C1 segment of cervical spinal cord (tissue), 14 donors: ENCODE results near the gene SLC16A2.
"Not testable (repeated sequence)": the region's sequence is repeated elsewhere in the genome, so short reads cannot be mapped to it uniquely, and the experiment has no call there.

Experiments
- DNase-seq, 14 donors: peaks; one replicate each; lab custom pipeline; 2025; lab: John Stamatoyannopoulos, UW

Gene SLC16A2

GRCh38 chrX:74445099-74445498, 23.8 kb downstream of the SLC16A2 start:
- no peak for DNase-seq

GRCh38 chrX:74446876-74447275, 25.6 kb downstream of the SLC16A2 start:
- DNase-seq: no peak

- no peak for DNase-seq
These were observed 27.4 kb downstream of the SLC16A2 start for GRCh38 chrX:74448669-74449068.

DNA sequence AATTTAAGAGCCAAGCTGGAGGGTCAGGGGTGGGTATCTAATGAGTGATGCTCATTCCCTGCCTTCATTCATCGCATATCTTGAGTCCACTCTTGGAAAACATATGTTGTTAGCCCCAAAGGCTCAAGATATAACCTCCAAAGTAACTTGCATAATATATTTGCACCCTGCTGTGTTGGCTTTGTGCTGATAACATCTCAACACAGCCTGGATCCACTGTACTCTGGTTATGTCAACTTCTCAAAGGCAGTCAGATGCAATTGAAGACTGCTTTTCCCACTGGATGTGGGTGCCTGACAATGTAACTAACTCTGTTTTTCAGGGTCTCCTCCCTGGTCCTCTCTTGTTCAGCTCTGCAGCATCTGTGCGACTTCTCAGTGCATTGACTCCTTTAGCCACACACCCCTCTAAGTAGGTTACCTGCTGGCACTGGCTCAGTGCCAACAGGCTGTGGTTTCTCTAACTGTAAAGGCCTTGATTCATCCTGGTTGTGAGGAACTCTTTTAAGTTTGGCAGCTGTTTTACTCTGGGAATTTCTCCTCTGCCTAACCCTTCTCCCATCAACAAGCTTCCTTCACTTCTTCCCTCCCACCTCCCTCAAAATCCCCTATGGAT, 28.1 kb downstream of the SLC16A2 start:
- no peak for DNase-seq

DNA sequence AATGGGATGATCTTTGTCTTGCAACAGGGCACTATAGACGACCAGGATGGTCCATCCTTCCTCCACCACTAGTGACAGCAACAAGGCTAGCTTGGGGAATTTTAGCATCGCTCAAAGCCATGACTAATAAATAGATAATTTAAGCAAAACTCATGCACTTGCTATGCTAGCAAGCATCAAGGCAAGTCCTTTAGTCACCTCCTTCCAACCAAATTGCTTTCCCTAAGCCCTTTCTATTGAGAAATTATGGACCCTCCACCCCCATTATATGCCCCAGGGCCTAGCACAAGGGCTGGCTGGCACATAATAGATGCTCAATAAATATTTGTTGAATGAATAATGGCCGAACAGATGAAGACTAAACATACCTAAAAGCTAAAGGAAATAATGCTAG, 28.6 kb downstream of the SLC16A2 start:
- DNase-seq: no peak

- DNase-seq: no peak
These were observed 29.6 kb downstream of the SLC16A2 start for GRCh38 chrX:74450803-74451449.

DNA sequence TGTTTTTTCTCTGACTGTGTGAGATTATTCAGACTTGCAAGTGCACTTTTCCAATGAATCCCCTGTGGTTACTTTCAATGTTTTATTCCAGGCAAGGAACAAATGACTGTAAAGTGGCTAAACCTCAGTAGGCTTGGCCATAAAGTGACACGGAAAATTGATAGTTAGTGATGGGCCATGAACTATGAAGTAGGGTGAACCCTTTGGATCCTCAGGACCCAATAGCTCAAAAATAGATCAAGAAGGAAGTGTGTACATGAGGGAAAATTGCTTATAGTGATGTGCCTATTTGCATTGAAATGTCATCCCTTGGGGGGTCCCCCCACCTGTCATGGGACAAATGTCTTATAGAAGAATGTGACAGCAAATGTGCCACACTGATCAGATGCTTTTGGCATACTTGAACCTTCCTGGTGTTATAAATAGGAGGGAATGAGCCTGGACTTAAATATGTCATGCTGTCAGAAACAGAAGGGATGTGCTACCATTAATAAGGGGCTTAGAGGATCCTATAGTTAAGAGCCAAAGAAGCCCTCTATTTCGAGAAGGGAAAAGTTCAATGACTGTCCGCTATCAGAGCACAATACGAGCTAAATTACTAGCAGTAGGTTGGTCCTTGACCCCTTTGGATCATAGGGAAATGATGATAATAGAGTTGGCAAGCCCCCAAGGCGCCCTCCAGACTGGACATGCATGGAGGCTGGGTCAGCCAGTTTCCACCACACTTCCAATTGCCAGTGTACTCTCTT, 30.3 kb downstream of the SLC16A2 start:
- no peak for DNase-seq

DNA sequence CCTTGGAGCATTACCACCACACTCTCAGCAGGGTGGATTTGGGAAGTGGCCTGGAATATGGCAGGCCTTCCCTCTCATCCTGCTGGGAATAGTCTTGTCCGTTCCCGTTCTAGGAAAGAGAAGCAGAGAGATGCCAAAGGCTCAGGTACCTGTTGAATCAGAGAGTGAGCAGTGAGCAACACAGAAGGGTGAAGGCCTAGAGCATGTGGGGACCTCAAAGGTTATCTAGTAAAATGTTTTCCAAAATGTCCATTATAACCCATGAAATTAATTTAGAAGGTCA, 30.8 kb downstream of the SLC16A2 start:
- no peak for DNase-seq

DNA sequence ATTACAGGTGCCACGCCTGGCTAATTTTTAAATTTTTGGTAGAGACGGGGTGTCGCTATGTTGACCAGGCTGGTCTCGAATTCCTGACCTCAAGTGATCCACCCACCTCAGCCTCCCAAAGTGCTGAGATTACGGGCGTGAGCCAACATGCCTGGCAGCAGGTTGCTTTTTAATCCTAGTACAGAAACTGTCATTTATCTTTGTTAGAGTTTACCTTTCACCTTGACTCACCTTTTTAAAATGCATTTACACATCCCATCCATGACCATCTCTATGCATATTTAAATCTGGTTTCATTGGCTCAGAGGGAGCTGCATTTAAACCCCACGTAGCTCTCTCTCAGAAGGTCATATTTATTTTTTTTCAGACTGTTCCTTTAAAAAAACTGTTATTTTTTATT, 31.9 kb downstream of the SLC16A2 start:
- DNase-seq: no peak

- DNase-seq: not testable (repeated sequence)
These were observed 32.9 kb downstream of the SLC16A2 start for GRCh38 chrX:74454233-74454632.

DNA sequence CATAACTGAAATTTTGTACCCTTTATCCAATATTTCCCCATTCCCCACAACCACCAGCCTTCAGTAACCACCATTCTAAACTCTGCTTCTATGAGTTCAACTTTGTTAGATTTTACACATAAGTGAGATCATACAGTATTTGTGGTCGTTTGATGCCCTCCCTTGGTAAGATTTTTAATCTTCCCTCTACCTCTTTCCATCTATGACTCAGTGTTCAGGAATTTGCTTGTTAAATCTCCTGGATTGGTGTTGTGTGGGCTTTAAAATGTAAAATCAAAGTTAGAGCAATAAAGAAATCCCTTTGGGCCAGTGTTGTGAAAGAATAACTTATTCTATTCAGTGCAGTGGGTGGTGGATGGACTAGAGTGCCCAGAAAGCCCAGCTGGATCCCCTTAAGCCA, 37.4 kb downstream of the SLC16A2 start:
- no peak for DNase-seq

DNA sequence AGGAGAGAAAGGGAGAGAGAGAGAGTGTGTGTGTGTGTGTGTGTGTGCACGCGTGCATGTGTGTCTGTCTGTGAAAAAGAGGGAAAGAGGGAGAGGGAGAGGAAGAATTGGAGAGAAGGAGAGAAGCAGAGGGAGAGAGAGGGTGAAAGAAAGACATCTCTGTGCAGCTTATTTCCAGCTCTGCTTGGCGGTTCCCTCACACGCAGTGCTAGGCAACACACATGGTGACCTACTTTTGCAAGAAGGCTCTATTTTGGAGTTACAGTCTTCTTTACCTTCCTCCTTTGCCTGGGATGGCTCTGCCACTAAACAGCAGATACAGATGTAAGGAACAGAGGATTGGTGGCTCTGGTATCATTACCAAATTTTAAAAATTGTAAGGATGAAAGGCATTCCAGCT, 40.1 kb downstream of the SLC16A2 start:
- peak in 1 of 14 donors; percentile 19 for DNase-seq

- no peak for DNase-seq
These were observed 43.4 kb downstream of the SLC16A2 start for GRCh38 chrX:74464722-74465121.

GRCh38 chrX:74465424-74465823, 44.1 kb downstream of the SLC16A2 start:
- no peak for DNase-seq

DNA sequence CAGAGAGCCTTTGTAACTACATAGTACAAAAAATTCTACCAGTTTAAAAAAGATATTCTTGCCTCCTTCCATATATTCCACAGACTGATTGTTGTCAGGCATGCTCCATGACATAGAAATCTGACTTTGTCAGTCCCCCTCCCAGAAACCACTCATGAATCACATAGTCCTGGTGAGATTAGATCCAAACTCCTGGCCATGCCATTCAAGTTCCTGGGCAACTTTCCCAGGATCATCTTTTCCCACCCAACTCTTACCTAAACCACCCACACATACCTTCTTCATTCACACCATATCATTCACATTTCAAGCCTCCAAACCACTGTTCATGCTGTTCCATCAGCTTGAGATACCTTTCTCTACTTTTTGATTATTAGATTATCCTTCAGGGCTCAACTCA, 46.4 kb downstream of the SLC16A2 start:
- no peak for DNase-seq

DNA sequence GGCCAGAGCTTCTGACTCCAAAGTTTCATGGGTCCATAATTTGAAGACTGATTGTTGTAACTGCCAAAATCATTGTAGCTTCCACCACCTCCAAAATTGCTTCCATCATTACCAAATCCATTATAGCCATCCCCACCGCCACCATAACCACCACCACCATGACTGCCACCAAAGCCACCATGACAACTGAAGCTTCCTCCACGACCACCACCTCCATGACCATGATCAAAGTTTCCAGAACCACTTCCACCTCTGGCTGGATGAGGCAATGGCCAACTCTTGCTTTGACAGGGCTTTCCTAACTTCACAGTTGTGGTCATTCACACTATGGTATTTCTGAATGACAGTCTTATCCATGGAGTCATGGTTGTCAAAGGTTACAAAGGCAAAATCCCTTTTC, 51.8 kb downstream of the SLC16A2 start:
- not testable (repeated sequence) for DNase-seq

GRCh38 chrX:74490247-74490646, 69.0 kb downstream of the SLC16A2 start:
- DNase-seq: no peak

- no peak for DNase-seq
These were observed 71.5 kb downstream of the SLC16A2 start for GRCh38 chrX:74492720-74493201.

DNA sequence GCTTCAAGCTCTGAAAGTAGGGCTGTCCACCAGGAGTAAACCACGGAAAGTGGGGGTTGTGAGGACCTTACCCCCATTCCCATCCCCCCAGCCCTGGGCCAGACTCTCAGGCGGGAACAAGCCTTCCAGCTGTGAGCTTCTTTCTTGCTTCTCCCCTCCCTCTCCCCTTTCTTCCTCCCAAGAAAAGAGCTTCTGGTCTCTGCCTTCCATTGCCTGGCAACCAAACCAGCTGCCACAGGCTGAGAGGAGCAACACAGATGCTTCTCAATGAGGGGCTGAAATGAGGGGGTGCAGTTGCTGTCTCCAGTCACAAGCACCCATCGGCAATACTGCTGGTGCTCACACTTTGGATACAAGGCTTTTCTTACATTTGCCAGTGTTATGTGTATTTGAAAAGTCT, 72.5 kb downstream of the SLC16A2 start:
- DNase-seq: no peak

- no peak for DNase-seq
These were observed 77.6 kb downstream of the SLC16A2 start for GRCh38 chrX:74498924-74499323.

GRCh38 chrX:74500067-74500466, 78.8 kb downstream of the SLC16A2 start:
- no peak for DNase-seq

DNA sequence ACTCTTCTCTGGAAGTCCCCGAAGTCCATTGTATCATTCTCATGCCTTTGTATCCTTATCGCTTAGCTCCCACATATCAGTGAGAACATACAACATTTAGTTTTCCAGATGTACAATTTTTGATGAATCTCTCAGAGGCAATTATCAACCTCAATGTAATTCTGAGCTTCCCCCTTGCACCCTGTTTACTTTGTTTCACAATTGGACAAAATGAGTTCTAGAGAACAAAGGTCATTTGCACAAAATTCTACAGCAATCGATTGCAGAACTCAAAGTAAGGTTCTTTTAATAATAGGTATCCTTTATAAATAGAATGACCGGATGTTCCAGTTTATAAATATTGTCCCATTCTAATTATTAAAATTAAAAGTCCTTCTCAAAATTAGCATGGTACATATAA, 79.3 kb downstream of the SLC16A2 start:
- no peak for DNase-seq

DNA sequence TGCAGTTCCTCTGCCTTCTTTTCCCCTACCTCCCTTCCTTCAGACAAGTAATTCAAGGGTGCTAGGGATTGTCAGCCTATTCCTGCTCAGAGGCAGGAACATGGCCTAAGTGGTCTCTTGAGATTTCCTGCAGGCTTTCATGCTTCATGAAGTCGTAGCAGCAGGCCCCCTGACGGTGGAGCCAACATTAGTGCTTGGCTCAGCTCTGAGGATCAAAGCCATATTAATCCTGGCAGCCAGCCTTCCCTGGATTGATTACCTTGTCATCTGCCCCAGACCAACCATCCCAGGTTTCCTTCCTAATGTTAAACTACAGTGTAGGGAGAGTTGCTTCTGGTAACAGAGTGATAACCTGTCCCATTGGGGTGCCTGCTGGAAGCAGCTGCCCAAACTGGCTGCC, 84.1 kb downstream of the SLC16A2 start:
- DNase-seq: no peak
